WTC11 (cell line): ENCODE results near the gene RBP2.

ENCODE experiments used
- JUN ChIP-seq: sonication (generic); formaldehyde crosslinking; IDR thresholded peaks from 2 replicates; pipeline ENCODE4 v1.8.0; 2023; ENCODE audit warnings: mild to moderate bottlenecking, missing genetic modification reagents
- PRRX2 ChIP-seq: fragments of 250-450 bp; sonication (Bioruptor Pico); IDR thresholded peaks from 2 replicates; pipeline ENCODE4 v1.8.0; 2021; ENCODE audit warnings: mild to moderate bottlenecking
- SMAD3 ChIP-seq: sonication (generic); formaldehyde crosslinking; IDR thresholded peaks from 2 replicates; pipeline ENCODE4 v1.8.0; 2022; ENCODE audit warnings: missing genetic modification reagents, mild to moderate bottlenecking, borderline replicate concordance
- TP53 ChIP-seq: sonication (generic); formaldehyde crosslinking; IDR thresholded peaks from 2 replicates; pipeline ENCODE4 v1.8.1; 2023; ENCODE audit warnings: mild to moderate bottlenecking, missing genetic modification reagents
- ZBTB21 ChIP-seq: sonication (generic); formaldehyde crosslinking; IDR thresholded peaks from 2 replicates; pipeline ENCODE4 v1.8.1; 2023; ENCODE audit warnings: mild to moderate bottlenecking, missing genetic modification reagents, borderline replicate concordance
- ZNF219 ChIP-seq: sonication (generic); formaldehyde crosslinking; IDR thresholded peaks from 2 replicates; pipeline ENCODE4 v1.8.0; 2023; ENCODE audit warnings: missing genetic modification reagents, mild to moderate bottlenecking, borderline replicate concordance
- ZNF512 ChIP-seq: sonication (generic); formaldehyde crosslinking; IDR thresholded peaks from 2 replicates; pipeline ENCODE4 v1.8.1; 2022; ENCODE audit warnings: missing genetic modification reagents, borderline replicate concordance
- ZNF671 ChIP-seq: fragments of 250-450 bp; sonication (Bioruptor Pico); IDR thresholded peaks from 2 replicates; pipeline ENCODE4 v1.8.0; 2021; ENCODE audit warnings: mild to moderate bottlenecking
- TF ChIP-seq, protein P1 (sequence below): fragments of 200-600 bp; IDR thresholded peaks from 2 replicates; pipeline ENCODE4 v1.8.0; 2022; ENCODE audit warnings: antibody characterized with exemption
- TF ChIP-seq, protein P2 (sequence below): sonication (generic); formaldehyde crosslinking; IDR thresholded peaks from 2 replicates; pipeline ENCODE4 v1.8.1; 2022; ENCODE audit warnings: mild to moderate bottlenecking, missing genetic modification reagents, moderate library complexity, borderline replicate concordance
- TF ChIP-seq, protein P3 (sequence below): sonication (generic); formaldehyde crosslinking; IDR thresholded peaks from 2 replicates; pipeline ENCODE4 v1.8.1; 2023; ENCODE audit warnings: mild to moderate bottlenecking, missing genetic modification reagents, moderate library complexity
- TF ChIP-seq, protein P4 (sequence below): sonication (generic); formaldehyde crosslinking; IDR thresholded peaks from 2 replicates; pipeline ENCODE4 v1.8.0; 2022; ENCODE audit warnings: mild to moderate bottlenecking, missing genetic modification reagents

GRCh38 chr3:139470199-139470598 is 6.1 kb downstream of the RBP2 start:
- no peak for TF ChIP-seq ZNF512 (CRISPR knock-in tag)
- TF ChIP-seq, protein P1, sequence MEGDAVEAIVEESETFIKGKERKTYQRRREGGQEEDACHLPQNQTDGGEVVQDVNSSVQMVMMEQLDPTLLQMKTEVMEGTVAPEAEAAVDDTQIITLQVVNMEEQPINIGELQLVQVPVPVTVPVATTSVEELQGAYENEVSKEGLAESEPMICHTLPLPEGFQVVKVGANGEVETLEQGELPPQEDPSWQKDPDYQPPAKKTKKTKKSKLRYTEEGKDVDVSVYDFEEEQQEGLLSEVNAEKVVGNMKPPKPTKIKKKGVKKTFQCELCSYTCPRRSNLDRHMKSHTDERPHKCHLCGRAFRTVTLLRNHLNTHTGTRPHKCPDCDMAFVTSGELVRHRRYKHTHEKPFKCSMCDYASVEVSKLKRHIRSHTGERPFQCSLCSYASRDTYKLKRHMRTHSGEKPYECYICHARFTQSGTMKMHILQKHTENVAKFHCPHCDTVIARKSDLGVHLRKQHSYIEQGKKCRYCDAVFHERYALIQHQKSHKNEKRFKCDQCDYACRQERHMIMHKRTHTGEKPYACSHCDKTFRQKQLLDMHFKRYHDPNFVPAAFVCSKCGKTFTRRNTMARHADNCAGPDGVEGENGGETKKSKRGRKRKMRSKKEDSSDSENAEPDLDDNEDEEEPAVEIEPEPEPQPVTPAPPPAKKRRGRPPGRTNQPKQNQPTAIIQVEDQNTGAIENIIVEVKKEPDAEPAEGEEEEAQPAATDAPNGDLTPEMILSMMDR, result no peak
- no peak for TF ChIP-seq TP53 (CRISPR knock-in tag)
- TF ChIP-seq, protein P2, sequence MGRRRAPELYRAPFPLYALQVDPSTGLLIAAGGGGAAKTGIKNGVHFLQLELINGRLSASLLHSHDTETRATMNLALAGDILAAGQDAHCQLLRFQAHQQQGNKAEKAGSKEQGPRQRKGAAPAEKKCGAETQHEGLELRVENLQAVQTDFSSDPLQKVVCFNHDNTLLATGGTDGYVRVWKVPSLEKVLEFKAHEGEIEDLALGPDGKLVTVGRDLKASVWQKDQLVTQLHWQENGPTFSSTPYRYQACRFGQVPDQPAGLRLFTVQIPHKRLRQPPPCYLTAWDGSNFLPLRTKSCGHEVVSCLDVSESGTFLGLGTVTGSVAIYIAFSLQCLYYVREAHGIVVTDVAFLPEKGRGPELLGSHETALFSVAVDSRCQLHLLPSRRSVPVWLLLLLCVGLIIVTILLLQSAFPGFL (CRISPR knock-in tag), result no peak
- TF ChIP-seq SMAD3 (CRISPR knock-in tag), result no peak
- no peak for TF ChIP-seq PRRX2
- TF ChIP-seq, protein P3, sequence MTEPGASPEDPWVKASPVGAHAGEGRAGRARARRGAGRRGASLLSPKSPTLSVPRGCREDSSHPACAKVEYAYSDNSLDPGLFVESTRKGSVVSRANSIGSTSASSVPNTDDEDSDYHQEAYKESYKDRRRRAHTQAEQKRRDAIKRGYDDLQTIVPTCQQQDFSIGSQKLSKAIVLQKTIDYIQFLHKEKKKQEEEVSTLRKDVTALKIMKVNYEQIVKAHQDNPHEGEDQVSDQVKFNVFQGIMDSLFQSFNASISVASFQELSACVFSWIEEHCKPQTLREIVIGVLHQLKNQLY (CRISPR knock-in tag), result no peak
- no peak for TF ChIP-seq ZNF671 (CRISPR knock-in tag)
- TF ChIP-seq, protein P4, sequence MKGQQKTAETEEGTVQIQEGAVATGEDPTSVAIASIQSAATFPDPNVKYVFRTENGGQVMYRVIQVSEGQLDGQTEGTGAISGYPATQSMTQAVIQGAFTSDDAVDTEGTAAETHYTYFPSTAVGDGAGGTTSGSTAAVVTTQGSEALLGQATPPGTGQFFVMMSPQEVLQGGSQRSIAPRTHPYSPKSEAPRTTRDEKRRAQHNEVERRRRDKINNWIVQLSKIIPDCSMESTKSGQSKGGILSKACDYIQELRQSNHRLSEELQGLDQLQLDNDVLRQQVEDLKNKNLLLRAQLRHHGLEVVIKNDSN (CRISPR knock-in tag), result no peak
- no peak for TF ChIP-seq JUN (CRISPR knock-in tag)
- no peak for TF ChIP-seq ZNF219 (CRISPR knock-in tag)
- TF ChIP-seq ZBTB21 (CRISPR knock-in tag), result no peak
